NCI-H2227 (cell line): ENCODE data around the gene ANO9.
A peak's percentile ranks its signal among the peaks of the same experiment; 100 is the strongest.

Experiments
- DNase-seq: peaks from one replicate; lab custom pipeline; 2025; ENCODE audit not compliant: unreplicated experiment; lab: John Stamatoyannopoulos, UW

Gene ANO9

GRCh38 chr11:371716-372590 lies 69.9 kb downstream of the ANO9 start:
- no peak for DNase-seq

GRCh38 chr11:371051-371450 lies 70.8 kb downstream of the ANO9 start:
- no peak for DNase-seq

GRCh38 chr11:370070-370941 lies 71.5 kb downstream of the ANO9 start:
- DNase-seq: peak; percentile 78

DNA sequence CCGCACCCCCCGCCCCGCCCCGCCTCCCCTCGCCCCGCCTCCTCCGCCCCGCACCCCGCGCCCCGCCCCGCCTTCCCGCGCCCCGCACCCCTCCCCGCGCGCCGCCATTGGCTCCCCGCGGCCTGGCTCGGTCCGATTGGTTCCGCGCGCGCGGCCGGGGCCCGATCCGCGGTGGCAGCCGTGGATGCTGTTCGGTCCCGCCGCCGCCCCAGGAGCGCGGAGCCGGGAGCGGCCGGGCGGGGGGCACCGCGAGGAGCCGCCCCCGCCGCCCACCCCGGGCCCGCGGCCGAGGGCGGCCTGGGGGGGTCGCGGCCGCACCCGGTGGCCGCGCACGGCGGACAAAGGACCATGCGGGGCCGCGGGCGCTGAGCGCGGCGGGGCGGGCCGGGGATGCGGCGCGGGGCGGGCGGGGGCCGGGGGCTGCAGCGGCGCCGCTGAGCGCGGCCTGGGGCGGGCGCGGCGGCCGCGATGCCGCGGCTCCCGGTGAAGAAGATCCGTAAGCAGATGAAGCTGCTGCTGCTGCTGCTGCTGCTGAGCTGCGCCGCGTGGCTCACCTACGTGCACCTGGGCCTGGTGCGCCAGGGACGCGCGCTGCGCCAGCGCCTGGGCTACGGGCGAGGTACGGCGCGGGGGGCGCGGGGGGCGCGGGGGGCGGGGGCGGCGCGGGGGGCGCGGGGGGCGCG lies 72.3 kb downstream of the ANO9 start, which contains the start of gene B4GALNT4:
TSS of gene B4GALNT4 (plus strand) at position 164 of the 683 bp plus-strand sequence. CDS start at position 469, 305 bp downstream.
- DNase-seq: peak; percentile 83

GRCh38 chr11:368414-369335 lies 73.1 kb downstream of the ANO9 start:
- peak; percentile 64 for DNase-seq

GRCh38 chr11:367956-368413 lies 73.8 kb downstream of the ANO9 start:
- no peak for DNase-seq
